K562 (cell line): ENCODE results near the gene PPP4R4. TPM values are rescaled to one million over a fixed set of nuclear protein-coding genes. Genes with fewer than 3 reads are reported as not detected.

Experiments
- ARID2 ChIP-seq: fragments of 450-650 bp; IDR thresholded peaks from 2 replicates; pipeline ENCODE4 v1.6.1; 2017; ENCODE audit warnings: antibody characterized with exemption, mild to moderate bottlenecking
- NR2C2 ChIP-seq, 2 experiments: fragments of 200-800 bp in 1 of 2; sonication (Bioruptor generic) in 1 of 2; sonication (generic) in 1 of 2; formaldehyde crosslinking in 1 of 2; IDR thresholded peaks; 2 replicates each; pipeline versions ENCODE4 v1.6.1 to v1.8.0; 2016 to 2022; ENCODE audit warnings: mild to moderate bottlenecking in 1 of 2, missing compliant biosample characterization in 1 of 2, missing genetic modification characterization in 1 of 2, missing genetic modification reagents in 1 of 2
- NR4A1 ChIP-seq, 2 experiments: fragments of 250-450 bp in 1 of 2; fragments of 450-650 bp in 1 of 2; sonication (Bioruptor Pico) in 1 of 2; IDR thresholded peaks; 2 replicates each; pipeline versions ENCODE4 v1.4.0 to v1.6.1; 2016 to 2020; ENCODE audit warnings: mild to moderate bottlenecking in 2 of 2, missing compliant biosample characterization in 1 of 2, missing genetic modification characterization in 1 of 2, moderate library complexity in 1 of 2
- POLR2AphosphoS2 ChIP-seq: IDR thresholded peaks from 2 replicates; pipeline ENCODE4 v1.6.1; 2012; ENCODE audit warnings: low read length, improper control_type of control experiment
- PRDM10 ChIP-seq: fragments of 450-650 bp; IDR thresholded peaks from 2 replicates; pipeline ENCODE4 v1.6.1; 2018; ENCODE audit not compliant: partially characterized antibody
- RHOXF2B ChIP-seq: fragments of 250-450 bp; sonication (Bioruptor Pico); conservative IDR thresholded peaks from 2 replicates; pipeline ENCODE4 v1.5.1; 2021
- RNF219 ChIP-seq: fragments of 250-450 bp; sonication (Bioruptor Pico); IDR thresholded peaks from 2 replicates; pipeline ENCODE4 v1.5.0; 2022; ENCODE audit warnings: mild to moderate bottlenecking
- polyA plus RNA-seq, 8 experiments: library from polyadenylated mRNA; depleted of rRNA in 4 of 8; stranded (reverse) in 5 of 8; unstranded in 3 of 8; fragments of >200 nt; fragmentation: Nextera tagmentation in 2 of 8; fragmentation: Illumina TruSeq in 1 of 8; extraction: Ambion mirVana in 2 of 8; extraction: Trizol in 1 of 8; gene quantifications; 2 replicates each; pipeline versions ENCODE4 v1.2.1 to v1.2.3, GENCODE V29; 2011 to 2014; ENCODE audit warnings: inconsistent platforms in 1 of 8, missing spikeins in 1 of 8
- total RNA-seq, 7 experiments: library from RNA; depleted of rRNA in 6 of 7; stranded (reverse); fragments of >200 nt in 6 of 7; fragmentation: Illumina TruSeq in 2 of 7; extraction: Trizol in 2 of 7; gene quantifications; 2 replicates each; pipeline versions ENCODE4 v1.2.1 to v1.2.3, GENCODE V29; 2011 to 2021; ENCODE audit warnings: low replicate concordance in 1 of 7

Gene PPP4R4
- total and polyA plus RNA-seq, 9 of the 15 experiments (the other 6 are each of a cell fraction or from before 2014, with no cell fraction given): 0.11 to 0.26 TPM; not detected in 7

GRCh38 chr14:94171208-94171607 is 2.9 kb upstream of the PPP4R4 start (continued):
- no peak for TF ChIP-seq POLR2AphosphoS2
- no peak for TF ChIP-seq PRDM10
- no peak for TF ChIP-seq RNF219 (CRISPR knock-in tag)
- no peak for TF ChIP-seq NR2C2 (CRISPR knock-in tag; IDR thresholded peaks at IDR 0.05)
- TF ChIP-seq NR2C2 (tag; IDR thresholded peaks at IDR 0.05): no peak
- no peak for TF ChIP-seq RHOXF2B (CRISPR knock-in tag)
- TF ChIP-seq NR4A1 (CRISPR knock-in tag; IDR thresholded peaks at IDR 0.05): no peak
- no peak for TF ChIP-seq NR4A1 (tag; IDR thresholded peaks at IDR 0.05)
- no peak for TF ChIP-seq ARID2
